SIG-M5 (cell line): ENCODE measurements around the gene KBTBD7.
"Not testable (repeated sequence)": the region's sequence is repeated elsewhere in the genome, so short reads cannot be mapped to it uniquely, and the experiment has no call there.

Experiments
- DNase-seq: peaks from one replicate; lab custom pipeline; 2025; lab: John Stamatoyannopoulos, UW

KBTBD7 gene

GRCh38 chr13:41199079-41199478 is 4.7 kb upstream of the KBTBD7 start:
- DNase-seq, result no peak

DNA sequence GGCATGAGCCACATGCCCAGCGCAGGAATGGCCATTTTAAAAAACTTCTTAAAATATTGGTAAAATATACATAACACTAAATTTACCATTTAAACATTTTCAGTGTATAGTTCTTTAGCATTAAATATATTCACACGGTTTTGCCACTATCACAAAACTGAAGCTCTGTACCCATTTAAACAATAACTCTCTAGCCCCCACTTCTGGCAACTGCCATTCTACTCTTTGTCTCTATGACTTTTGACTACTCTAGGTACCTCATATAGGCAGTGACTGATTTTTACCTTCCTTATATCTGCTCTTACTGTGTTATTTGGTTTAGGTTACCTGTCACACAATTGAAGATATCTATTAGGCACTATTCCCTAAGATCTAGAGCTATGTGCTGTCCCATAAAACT is 2.3 kb upstream of the KBTBD7 start:
- DNase-seq, result no peak

GRCh38 chr13:41196011-41196410 is 1.6 kb upstream of the KBTBD7 start:
- no peak for DNase-seq

DNA sequence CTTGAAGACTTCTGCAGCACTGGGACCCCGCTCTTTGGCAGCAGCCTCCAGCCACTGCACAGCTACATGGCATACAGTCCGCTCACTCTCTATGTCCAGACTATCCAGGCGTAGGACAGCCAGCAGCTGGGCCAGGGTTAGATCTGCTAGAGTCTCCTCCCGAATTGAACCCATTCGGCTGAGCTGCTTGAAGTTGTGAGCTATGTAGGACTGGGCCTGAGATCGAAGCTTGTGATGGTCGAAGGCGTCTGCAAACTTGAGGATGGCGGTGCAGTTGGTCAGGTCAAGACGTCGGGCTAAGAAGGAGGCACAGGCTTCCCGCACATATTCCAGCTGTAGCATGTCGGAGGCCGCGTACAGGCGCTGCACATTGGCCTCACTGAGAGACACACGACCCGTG is 900 bp downstream of the KBTBD7 start:
- DNase-seq, result no peak

DNA sequence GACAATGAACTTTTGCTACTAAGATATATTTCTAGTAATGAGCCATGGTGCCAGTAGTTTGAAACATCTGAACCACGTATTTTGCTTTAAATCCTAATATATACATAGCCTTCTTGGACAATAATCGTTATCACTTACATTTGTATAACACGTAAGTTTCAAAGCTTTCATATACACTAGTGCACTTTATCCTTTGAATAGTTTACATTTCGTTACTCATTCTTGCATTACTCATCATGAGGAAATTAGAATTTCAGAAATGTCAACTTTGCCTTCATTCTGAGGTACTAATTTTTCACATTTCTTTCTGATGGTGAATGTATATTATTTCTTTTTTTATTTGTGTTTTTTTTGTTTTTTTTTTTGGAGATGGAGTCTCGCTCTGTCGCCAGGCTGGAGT is 5.8 kb downstream of the KBTBD7 start:
- DNase-seq, result no peak

DNA sequence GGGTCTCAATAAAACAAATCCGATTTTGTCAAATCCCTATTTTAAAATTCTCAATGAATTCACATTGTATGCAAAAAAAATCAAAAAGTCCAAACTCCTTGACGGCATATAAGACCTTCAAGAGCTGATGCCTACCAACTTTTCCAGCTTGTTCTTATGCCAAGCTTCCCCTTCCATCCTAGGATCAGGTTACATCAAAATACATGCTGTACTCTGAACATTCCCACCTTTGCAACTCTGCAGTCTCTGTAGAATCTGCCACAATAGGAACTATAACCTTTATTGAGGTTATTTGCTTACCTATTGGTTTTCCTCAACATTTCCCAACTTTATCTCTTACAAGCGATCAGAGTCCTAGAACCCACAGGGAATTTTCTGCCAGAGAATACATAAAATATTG is 7.9 kb downstream of the KBTBD7 start:
- DNase-seq, result no peak

DNA sequence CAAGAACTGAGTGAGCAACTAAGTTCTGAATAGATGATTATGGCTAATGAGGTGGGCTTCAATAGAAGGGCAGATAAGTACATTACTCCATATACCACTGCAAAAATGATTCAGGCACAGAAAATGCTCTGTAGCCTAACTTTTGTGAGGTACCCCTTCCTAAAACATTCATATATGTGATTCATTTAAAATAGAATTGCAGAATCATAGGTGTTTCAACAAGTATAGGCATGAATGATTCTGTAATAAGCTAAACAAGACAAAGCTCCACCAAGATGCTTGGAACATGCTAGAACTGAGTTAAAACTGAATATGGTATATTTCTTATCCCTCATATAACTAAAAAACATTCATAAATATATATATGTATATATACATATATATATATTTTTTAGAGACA is 12.1 kb downstream of the KBTBD7 start:
- no peak for DNase-seq

GRCh38 chr13:41179593-41180250 is 14.6 kb downstream of the KBTBD7 start:
- no peak for DNase-seq

- no peak for DNase-seq
Measured at GRCh38 chr13:41178040-41178439, 16.3 kb downstream of the KBTBD7 start.

GRCh38 chr13:41177616-41178015 is 16.8 kb downstream of the KBTBD7 start:
- DNase-seq, result peak; percentile 63

DNA sequence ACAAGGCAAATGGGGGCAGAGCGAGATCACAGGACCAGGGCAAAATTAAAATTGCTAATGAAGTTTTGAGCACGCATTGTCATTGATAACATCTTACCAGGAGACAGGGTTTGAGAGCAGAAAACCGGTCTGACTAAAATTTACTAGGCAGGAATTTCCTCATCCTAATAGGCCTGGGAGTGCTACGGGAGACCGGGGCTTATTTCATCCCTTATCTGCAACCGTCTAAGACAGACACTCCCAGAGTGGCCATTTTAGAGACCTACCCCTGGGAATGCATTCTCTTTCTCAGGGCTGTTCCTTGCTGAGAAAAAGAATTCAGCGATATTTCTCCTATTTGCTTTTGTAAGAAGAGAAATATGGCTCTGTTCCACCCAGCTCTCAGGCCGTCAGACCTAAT is 18.8 kb downstream of the KBTBD7 start:
- DNase-seq, result not testable (repeated sequence)

GRCh38 chr13:41162151-41162550 is 32.2 kb downstream of the KBTBD7 start:
- no peak for DNase-seq

DNA sequence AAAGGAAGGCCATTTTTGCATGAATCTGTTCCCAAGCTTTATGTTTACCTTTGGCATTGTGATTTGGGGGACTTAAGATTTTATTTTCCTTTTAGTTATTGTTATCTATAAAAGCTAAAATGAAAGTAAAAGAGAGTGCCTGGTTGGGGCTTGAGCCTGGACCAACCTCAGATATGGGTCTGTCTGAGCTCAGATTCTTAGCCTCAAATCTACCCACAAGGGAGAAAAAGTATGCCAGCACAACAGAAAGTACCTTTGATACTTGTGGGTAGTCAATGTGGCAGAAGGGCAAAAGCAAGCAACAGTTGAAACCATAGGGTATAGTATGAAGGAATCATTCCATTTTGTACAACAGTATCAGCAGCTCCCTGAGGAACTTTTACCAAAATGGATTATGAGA is 35.2 kb downstream of the KBTBD7 start:
- DNase-seq, result no peak

GRCh38 chr13:41157048-41157717 is 37.2 kb downstream of the KBTBD7 start:
- no peak for DNase-seq

- DNase-seq, result no peak
Measured at GRCh38 chr13:41156620-41157019, 37.7 kb downstream of the KBTBD7 start.

DNA sequence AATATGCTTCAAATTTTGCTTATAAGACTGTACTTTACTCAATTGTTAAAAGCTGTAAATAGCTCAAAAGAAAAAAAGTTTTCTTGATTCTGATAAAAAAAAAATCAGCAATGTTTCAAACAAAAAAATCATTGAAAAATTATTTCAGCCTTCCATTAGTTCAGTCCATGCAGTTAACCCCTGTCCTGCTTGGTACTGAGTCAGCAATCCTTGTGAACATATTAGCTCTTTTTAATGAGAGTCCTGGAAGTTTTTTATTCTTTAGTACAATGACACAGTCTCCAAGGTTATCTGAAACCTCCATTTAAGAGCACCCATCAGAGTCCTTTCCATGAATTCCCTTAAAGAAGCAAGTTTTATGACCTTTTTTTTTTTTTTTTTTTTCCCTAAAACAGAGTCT is 40.3 kb downstream of the KBTBD7 start:
- no peak for DNase-seq

GRCh38 chr13:41152005-41152404 is 42.4 kb downstream of the KBTBD7 start:
- no peak for DNase-seq

DNA sequence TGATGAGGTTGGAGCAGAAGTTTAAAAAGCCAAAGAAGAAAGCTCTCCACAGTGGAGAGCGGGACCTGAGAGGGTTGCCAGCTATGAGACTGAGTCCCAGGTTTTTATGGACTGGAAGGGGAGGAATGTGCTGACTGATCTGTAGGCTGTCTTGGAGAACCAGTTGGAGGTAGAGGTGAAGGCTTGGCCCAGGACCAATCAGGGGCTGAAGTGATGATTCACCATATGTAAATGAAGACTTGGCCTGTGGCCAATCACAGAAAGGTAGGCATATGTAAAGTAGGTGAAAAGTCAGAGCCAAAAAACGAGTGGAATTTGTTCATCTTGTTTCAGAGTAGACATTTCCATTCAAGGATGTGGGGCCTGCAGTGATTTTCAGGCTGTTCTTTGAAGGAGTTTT is 44.3 kb downstream of the KBTBD7 start:
- DNase-seq, result no peak

DNA sequence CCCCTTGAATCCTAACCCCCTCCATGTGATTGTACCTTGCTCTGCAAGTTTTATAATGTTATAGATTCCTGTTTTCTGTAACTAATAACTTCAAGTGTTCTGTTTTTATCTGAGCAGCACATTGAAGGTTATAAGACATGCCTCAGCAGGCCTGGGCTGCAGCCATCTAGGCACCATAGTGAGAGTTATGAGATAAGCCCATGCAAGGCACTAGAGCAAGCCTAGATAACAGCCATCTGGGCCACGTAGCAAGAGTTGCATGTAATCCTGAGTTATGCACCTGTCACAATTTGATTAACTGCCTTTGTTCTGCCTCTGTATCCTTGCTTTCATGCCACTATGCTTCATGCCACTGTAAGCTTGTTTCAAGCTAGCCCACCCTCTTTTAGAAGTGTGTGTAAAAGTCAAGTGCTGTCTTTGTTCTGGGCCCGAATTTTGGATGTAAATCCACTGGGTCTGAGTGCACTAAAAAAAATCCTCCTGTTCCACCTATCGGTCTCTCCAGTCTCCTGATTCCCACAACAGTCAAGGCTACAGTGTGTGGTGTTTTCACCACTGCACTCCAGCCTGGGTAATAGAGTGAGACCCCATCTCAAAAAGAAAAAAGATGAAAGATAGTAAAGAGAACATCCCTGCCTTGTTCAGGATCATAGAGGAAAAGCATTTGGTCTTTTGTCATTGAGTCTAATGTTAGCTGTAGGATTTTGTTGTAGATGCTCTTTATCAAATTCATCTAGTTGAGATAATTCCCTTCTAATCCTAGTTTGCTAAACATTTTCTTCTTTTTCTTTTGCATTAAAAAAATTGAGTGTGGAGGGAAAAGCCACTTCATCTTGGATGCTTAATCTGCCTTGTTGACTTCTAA is 45.7 kb downstream of the KBTBD7 start:
- no peak for DNase-seq

DNA sequence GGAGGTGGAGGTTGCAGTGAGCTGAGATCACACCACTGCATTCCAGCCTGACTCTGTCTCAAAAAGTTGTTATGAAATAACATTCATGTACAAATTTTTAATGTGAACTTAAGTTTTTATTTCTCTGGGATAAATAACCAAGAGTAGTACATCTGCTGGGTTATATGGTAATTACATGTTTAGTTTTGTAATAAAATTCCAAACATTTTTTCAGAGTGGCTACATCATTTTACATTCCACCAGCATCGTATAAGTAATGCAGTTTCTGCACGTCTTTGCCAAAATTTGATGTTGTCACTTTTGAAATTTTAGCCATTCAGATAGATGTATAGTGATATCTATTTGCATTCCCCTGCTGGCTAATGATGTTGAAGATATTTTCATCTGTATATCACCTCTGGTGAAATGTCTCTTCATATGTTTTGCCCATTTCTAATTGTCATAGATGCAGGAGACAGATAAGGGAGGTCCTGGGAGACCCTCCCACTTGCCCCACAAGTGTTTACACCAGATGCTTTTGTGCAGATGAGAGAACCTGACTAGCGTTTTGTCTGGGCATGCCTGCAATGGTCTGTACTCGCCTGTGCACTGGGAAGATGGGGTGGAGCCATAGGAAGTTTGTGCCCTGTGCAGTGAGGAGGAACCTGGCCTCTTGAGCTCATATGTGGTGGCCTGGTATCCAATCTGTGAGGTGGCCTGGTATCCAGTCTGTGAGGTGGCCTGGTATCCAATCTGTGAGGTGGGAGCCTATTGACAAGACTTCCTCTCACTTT is 49.0 kb downstream of the KBTBD7 start:
- no peak for DNase-seq

DNA sequence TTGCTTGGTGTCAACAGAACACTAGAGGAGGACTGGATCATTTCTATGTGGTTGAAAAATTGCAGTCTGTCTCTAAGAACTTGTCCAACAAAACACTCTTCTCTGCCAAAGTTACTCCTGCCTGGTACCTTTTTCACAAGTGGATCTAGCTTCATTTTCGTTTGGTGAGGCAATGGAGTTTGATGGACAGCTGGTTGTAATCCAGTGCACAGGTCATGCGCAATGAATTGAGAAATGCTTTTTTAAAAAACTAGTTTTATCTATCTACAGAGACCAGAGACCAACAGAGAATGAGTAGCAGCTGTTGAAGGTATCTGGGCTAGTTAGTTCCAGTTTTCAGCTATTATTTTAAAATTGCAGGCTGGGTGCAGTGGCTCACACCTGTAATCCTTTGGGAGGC is 49.8 kb downstream of the KBTBD7 start:
- DNase-seq, result no peak
